Measurements from ENCODE around the gene SYMPK. TPM values are rescaled to one million over a fixed set of nuclear protein-coding genes. Genes with fewer than 3 reads are reported as not detected.

The SYMPK gene
- total RNA-seq, 2 donors from 2014 or later, result 55.7 to 101 TPM

GRCh38 chr19:45785097-45785496, 77.8 kb downstream of the SYMPK start:
- no peak for TF ChIP-seq CTCF (IDR thresholded peaks at IDR 0.05)
- no peak overlapping the region for H3K4me3 ChIP-seq
- peak overlapping the region in 1 of 2 donors; percentile 43 for H3K9ac ChIP-seq (ENCODE audit: low read depth in 2 of 2, low read length in 2 of 2)
- H3K9me3 ChIP-seq, result no peaks in the 10 kb centered on the region
- intact Hi-C loops (cut with DNase I), result no loop called here
- H3K27ac ChIP-seq, result no peak overlapping the region
- no peaks in the 10 kb centered on the region for H3K36me3 ChIP-seq
- DNase-seq, result no peak
- no peaks in the 10 kb centered on the region for H3K27me3 ChIP-seq
- no peaks in the 10 kb centered on the region for H3K4me1 ChIP-seq

- TF ChIP-seq CTCF (IDR thresholded peaks at IDR 0.05), result no peak
- H3K27ac ChIP-seq, result no peak overlapping the region
- intact Hi-C loops (cut with DNase I), result no loop called here
- no peaks in the 10 kb centered on the region for H3K36me3 ChIP-seq
- H3K27me3 ChIP-seq, result no peaks in the 10 kb centered on the region
- H3K4me1 ChIP-seq, result no peaks in the 10 kb centered on the region
- H3K9ac ChIP-seq (ENCODE audit: low read depth in 2 of 2, low read length in 2 of 2), result no peak overlapping the region
- no peak for DNase-seq
- no peaks in the 10 kb centered on the region for H3K9me3 ChIP-seq
- H3K4me3 ChIP-seq, result no peak overlapping the region
Observed at GRCh38 chr19:45784096-45784495, 78.9 kb downstream of the SYMPK start.

GRCh38 chr19:45782820-45783785, 79.8 kb downstream of the SYMPK start:
- intact Hi-C loops (cut with DNase I), result no loop called here
- Histone ChIP-seq H3K9ac (ENCODE audit: low read depth in 2 of 2, low read length in 2 of 2) (peak overlapping the region; percentile 21 to 60), H3K9me3 (no peaks in the 10 kb centered on the region), H3K4me1 (no peaks in the 10 kb centered on the region), H3K27ac (peak overlapping the region; percentile 52), H3K27me3 (no peaks in the 10 kb centered on the region), H3K36me3 (no peaks in the 10 kb centered on the region), H3K4me3 (no peak overlapping the region)
- no peak for TF ChIP-seq CTCF (IDR thresholded peaks at IDR 0.05)
- DNase-seq, result no peak

- H3K36me3 ChIP-seq, result no peaks in the 10 kb centered on the region
- no peak for DNase-seq
- no peaks in the 10 kb centered on the region for H3K4me1 ChIP-seq
- intact Hi-C loops (cut with DNase I), result no loop called here
- H3K27me3 ChIP-seq, result no peaks in the 10 kb centered on the region
- H3K9me3 ChIP-seq, result no peaks in the 10 kb centered on the region
- H3K9ac ChIP-seq (ENCODE audit: low read depth in 2 of 2, low read length in 2 of 2), result peak within 1 kb of the TSS; percentile 38 to 60
- H3K4me3 ChIP-seq, result peak within 1 kb of the TSS; percentile 35
- TF ChIP-seq CTCF (IDR thresholded peaks at IDR 0.05), result no peak
- H3K27ac ChIP-seq, result peak within 1 kb of the TSS; percentile 52
Observed at GRCh38 chr19:45782162-45782691, 80.7 kb downstream of the SYMPK start, which contains the start of gene DMPK. TSS of gene DMPK (minus strand) at chr19:45782490. CDS start at chr19:45782352, 138 bp downstream.

- H3K9ac ChIP-seq (ENCODE audit: low read depth in 2 of 2, low read length in 2 of 2), result peak overlapping the region; percentile 38 to 58
- H3K4me3 ChIP-seq, result peak overlapping the region; percentile 35
Observed at GRCh38 chr19:45781214-45782161, 81.5 kb downstream of the SYMPK start.

More at GRCh38 chr19:45781214-45782161, 81.5 kb downstream of the SYMPK start:
- H3K27me3 ChIP-seq, result no peaks in the 10 kb centered on the region
- H3K27ac ChIP-seq, result peak overlapping the region; percentile 36
- intact Hi-C loops (cut with DNase I), result no loop called here
- DNase-seq, result no peak
- H3K36me3 ChIP-seq, result no peaks in the 10 kb centered on the region
- no peak for TF ChIP-seq CTCF (IDR thresholded peaks at IDR 0.05)
- no peaks in the 10 kb centered on the region for H3K9me3 ChIP-seq
- no peaks in the 10 kb centered on the region for H3K4me1 ChIP-seq
